Testis (tissue), 2 donors: ENCODE results near the gene PCIF1.

Source experiments
- CTCF ChIP-seq, 3 experiments: fragments of 450-650 bp in 2 of 3; fragments of 200-600 bp in 1 of 3; sonication (generic) in 1 of 3; IDR thresholded peaks; one replicate each; pipeline ENCODE4 v1.5.1; 2016 to 2019; ENCODE audit warnings: antibody characterized with exemption in 3 of 3, mild to moderate bottlenecking in 2 of 3, moderate library complexity in 1 of 3
- POLR2A ChIP-seq: fragments of 450-650 bp; IDR thresholded peaks from one replicate; pipeline ENCODE4 v1.6.1; 2017; ENCODE audit warnings: antibody characterized with exemption, mild to moderate bottlenecking, moderate library complexity

GRCh38 chr20:45897692-45898091 is 36.8 kb upstream of the PCIF1 start:
- TF ChIP-seq POLR2A (no peak), CTCF (IDR thresholded peaks at IDR 0.05) (no peak)
